Prostate gland (tissue), 2 donors: ENCODE measurements around the gene ZNF460. TPM values are rescaled to one million over a fixed set of nuclear protein-coding genes. Genes with fewer than 3 reads are reported as not detected.

Experiments used
- DNase-seq: peaks from one replicate; pipeline ENCODE4 v3.0.0-alpha.2; 2019; ENCODE audit warnings: low spot score
- H3K27ac ChIP-seq, 2 donors: fragments of 200-600 bp; sonication (generic); 2 replicates each; pipeline ENCODE4 v1.5.1; 2017 to 2019
- H3K27me3 ChIP-seq: fragments of 200-600 bp; sonication (generic); replicated peaks from 2 replicates; pipeline ENCODE4 v1.5.1; 2019; ENCODE audit not compliant: insufficient read depth
- H3K36me3 ChIP-seq, 2 donors: fragments of 200-600 bp; sonication (generic); 1 replicate in 1 of 2; 2 replicates in 1 of 2; pipeline versions ENCODE4 v1.5.1 to v1.8.1; 2017 to 2019
- H3K4me1 ChIP-seq: fragments of 200-600 bp; sonication (generic); replicated peaks from 2 replicates; pipeline ENCODE4 v1.5.1; 2019
- H3K4me3 ChIP-seq, 2 donors: fragments of 200-600 bp; sonication (generic); 2 replicates each; pipeline ENCODE4 v1.5.1; 2017 to 2019
- H3K9me3 ChIP-seq: fragments of 200-600 bp; sonication (generic); 2 replicates; pipeline ENCODE4 v1.5.1; 2017
- POLR2A ChIP-seq: fragments of 450-650 bp; IDR thresholded peaks from one replicate; pipeline ENCODE4 v1.6.1; 2016; ENCODE audit warnings: antibody characterized with exemption, mild to moderate bottlenecking
- POLR2AphosphoS5 ChIP-seq: sonication (generic); formaldehyde crosslinking; IDR thresholded peaks from one replicate; pipeline ENCODE4 v1.6.1; 2017; ENCODE audit warnings: antibody characterized with exemption
- WGBS: methylation state at CpG from one replicate; pipeline ENCODE4 v1.1.5; 2018; 5-methylcytosine and 5-hydroxymethylcytosine counted together
- intact Hi-C: fragments of 100-400 bp; cut with DNase I; formaldehyde crosslinking; loops from one replicate; pipeline ENCODE4 v1.14.2; 2022
- total RNA-seq, 2 donors: library from RNA; depleted of rRNA; stranded (reverse); fragments of >200 nt; gene quantifications; one replicate each; pipeline ENCODE4 v1.1.0, GENCODE V29; 2016
- TF ChIP-seq, protein P1 (sequence below), 4 experiments: fragments of 200-600 bp in 2 of 4; fragments of 450-650 bp in 2 of 4; sonication (generic) in 2 of 4; IDR thresholded peaks; 1 replicate in 3 of 4; 2 replicates in 1 of 4; pipeline ENCODE4 v1.5.1; 2016 to 2019; ENCODE audit warnings: antibody characterized with exemption in 4 of 4, mild to moderate bottlenecking in 2 of 4, moderate library complexity in 2 of 4

Gene ZNF460
- total RNA-seq, 2 donors from 2014 or later, result 56.3 to 68.4 TPM

DNA sequence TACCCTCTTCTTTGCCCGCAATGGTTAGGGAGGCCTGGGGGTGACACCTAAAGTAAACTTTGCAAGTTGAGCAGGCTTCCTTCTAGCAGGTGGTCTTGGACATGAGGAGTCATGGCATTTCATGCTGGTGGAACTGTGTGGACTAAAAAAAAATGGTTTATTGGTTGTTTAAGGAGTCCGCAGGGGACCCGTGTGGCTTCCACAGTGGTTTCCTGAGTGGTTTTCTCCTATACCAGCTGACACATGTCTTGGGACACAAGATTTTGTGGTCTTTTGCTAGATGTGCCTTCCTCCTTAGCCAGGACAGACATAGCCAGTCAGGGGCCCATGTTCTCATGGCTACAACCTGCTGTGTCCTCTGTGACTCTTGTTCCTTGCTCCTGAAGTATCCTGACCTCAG lies 41.5 kb downstream of the ZNF460 start:
- WGBS, result 72% methylated on average over 3 of the region's 3 CpGs
- no peak for DNase-seq
- Histone ChIP-seq H3K4me1 (peaks cover 7% of the 10 kb centered on the region), H3K27ac (no peak overlapping the region), H3K4me3 (peak overlapping the region in 1 of 2 donors; percentile 72), H3K27me3 (no peaks in the 10 kb centered on the region), H3K36me3 (peaks cover 3 to 23% of the 10 kb centered on the region in 2 donors), H3K9me3 (no peaks in the 10 kb centered on the region)
- TF ChIP-seq, protein P1, sequence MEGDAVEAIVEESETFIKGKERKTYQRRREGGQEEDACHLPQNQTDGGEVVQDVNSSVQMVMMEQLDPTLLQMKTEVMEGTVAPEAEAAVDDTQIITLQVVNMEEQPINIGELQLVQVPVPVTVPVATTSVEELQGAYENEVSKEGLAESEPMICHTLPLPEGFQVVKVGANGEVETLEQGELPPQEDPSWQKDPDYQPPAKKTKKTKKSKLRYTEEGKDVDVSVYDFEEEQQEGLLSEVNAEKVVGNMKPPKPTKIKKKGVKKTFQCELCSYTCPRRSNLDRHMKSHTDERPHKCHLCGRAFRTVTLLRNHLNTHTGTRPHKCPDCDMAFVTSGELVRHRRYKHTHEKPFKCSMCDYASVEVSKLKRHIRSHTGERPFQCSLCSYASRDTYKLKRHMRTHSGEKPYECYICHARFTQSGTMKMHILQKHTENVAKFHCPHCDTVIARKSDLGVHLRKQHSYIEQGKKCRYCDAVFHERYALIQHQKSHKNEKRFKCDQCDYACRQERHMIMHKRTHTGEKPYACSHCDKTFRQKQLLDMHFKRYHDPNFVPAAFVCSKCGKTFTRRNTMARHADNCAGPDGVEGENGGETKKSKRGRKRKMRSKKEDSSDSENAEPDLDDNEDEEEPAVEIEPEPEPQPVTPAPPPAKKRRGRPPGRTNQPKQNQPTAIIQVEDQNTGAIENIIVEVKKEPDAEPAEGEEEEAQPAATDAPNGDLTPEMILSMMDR (IDR thresholded peaks at IDR 0.05), result no peak
- TF ChIP-seq POLR2AphosphoS5, result no peak
- TF ChIP-seq POLR2A, result no peak
- intact Hi-C loops, result no loop called here

DNA sequence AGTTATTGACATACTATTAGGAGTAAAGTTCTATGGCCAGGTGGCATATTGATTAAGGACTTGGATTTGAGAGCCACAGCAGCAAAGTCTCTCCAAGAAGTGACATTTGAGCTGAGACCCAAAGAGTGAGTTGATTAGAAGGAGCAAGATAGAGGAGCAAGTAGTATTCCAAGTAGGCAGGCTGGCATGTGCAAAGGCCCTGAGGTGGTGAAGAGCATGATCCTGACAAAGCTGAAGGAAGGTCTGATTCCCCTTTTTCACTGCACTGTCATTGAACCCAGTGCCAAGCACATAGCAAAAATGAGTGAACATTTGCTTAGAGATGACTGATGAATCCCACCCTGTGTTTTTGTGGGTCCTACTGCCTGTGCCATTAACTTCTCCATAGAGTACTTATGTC lies 44.7 kb downstream of the ZNF460 start:
- no peak for DNase-seq
- H3K4me3 ChIP-seq, result no peak overlapping the region

DNA sequence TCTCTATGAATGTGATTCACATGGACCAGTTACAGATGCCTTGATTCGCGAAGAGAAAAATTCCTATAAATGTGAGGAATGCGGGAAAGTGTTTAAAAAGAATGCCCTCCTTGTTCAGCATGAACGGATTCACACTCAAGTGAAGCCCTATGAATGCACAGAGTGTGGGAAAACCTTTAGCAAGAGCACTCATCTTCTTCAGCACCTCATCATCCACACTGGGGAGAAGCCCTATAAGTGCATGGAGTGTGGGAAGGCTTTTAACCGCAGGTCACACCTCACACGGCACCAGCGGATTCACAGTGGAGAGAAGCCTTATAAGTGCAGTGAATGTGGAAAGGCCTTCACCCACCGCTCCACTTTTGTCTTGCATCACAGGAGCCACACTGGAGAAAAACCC lies 47.7 kb downstream of the ZNF460 start:
- Histone ChIP-seq H3K27me3 (no peaks in the 10 kb centered on the region), H3K36me3 (peaks cover 13 to 40% of the 10 kb centered on the region in 2 donors), H3K4me1 (no peaks in the 10 kb centered on the region), H3K4me3 (no peak overlapping the region), H3K27ac (no peak overlapping the region), H3K9me3 (no peaks in the 10 kb centered on the region)
- TF ChIP-seq, protein P1 (IDR thresholded peaks at IDR 0.05), result no peak
- TF ChIP-seq POLR2A (no peak), POLR2AphosphoS5 (no peak)
- 86% methylated on average over 8 of the region's 8 CpGs for WGBS
- DNase-seq, result no peak
- intact Hi-C loops, result no loop called here

More for the DNA sequence above, 44.7 kb downstream of the ZNF460 start:
- H3K27me3 ChIP-seq, result no peaks in the 10 kb centered on the region
- no peaks in the 10 kb centered on the region for H3K9me3 ChIP-seq
- no peak overlapping the region for H3K27ac ChIP-seq
- peaks cover 13 to 40% of the 10 kb centered on the region in 2 donors for H3K36me3 ChIP-seq
- TF ChIP-seq POLR2A (no peak), POLR2AphosphoS5 (no peak)
- TF ChIP-seq, protein P1 (IDR thresholded peaks at IDR 0.05), result no peak
- peaks cover 7% of the 10 kb centered on the region for H3K4me1 ChIP-seq
- intact Hi-C loops, result no loop called here

DNA sequence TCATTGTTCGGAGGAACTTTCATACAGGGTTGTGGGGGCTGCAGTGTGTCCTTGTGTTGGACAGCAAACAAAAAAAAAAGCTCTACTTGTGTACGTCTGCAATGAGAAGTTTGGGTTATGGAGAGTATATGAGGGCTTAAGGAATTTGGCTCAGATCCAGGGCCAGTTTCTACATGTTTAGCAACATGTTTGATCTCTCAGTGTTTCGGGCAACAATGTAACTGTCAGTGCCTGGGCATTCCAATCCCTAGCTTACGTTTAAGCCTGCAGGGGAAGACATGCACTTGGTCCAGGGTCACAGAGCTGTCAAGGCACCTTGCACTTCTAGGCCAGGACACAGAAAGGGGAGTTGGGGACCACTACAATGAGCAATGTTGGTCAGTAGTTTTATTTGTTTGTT lies 53.9 kb downstream of the ZNF460 start:
- Histone ChIP-seq H3K36me3 (peaks cover 0 to under 1% of the 10 kb centered on the region in 2 donors), H3K27ac (no peak overlapping the region), H3K27me3 (no peaks in the 10 kb centered on the region), H3K4me3 (no peak overlapping the region), H3K4me1 (no peaks in the 10 kb centered on the region), H3K9me3 (no peaks in the 10 kb centered on the region)
- WGBS, result 48% methylated on average over 4 of the region's 4 CpGs
- no peak for DNase-seq
- TF ChIP-seq POLR2AphosphoS5 (no peak), POLR2A (no peak)
- TF ChIP-seq, protein P1 (IDR thresholded peaks at IDR 0.05), result no peak
- intact Hi-C loops, result no loop called here

DNA sequence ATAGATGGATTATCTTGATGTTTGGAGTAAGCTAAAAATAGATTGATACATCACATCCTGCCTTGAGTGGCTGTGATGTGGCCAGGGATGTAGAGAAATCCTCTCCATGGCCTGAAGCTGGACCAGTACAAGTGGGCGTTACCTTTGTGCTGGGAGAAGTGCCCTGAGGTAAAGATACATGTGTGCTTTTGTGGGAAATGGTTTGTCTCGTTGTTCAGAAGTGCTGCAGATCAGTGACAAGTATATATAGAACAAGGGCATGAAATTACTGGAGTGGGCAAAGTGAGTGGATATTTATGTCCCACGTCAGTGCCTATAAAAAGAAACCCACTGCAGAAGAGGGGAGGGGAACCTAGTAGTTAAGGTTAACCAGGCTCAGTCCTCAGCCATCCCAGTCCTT lies 58.6 kb downstream of the ZNF460 start:
- no peak overlapping the region for H3K27ac ChIP-seq
- no peak overlapping the region for H3K4me3 ChIP-seq
- H3K4me1 ChIP-seq, result no peaks in the 10 kb centered on the region
- no peaks in the 10 kb centered on the region for H3K36me3 ChIP-seq
- intact Hi-C loops, result no loop called here
- TF ChIP-seq POLR2AphosphoS5 (no peak), POLR2A (no peak)
- TF ChIP-seq, protein P1 (IDR thresholded peaks at IDR 0.05), result no peak
- no peak for DNase-seq
- no peaks in the 10 kb centered on the region for H3K9me3 ChIP-seq
- H3K27me3 ChIP-seq, result no peaks in the 10 kb centered on the region
- 60% methylated on average over 3 of the region's 3 CpGs for WGBS
